CD4-positive, alpha-beta memory T cell (primary cell): ENCODE data around the gene UCHL3. TPM values are rescaled to one million over a fixed set of nuclear protein-coding genes. Genes with fewer than 3 reads are reported as not detected.

Experiments used
- CTCF ChIA-PET: fragments of 350-600 bp; sonication (Branson Sonifier 250); formaldehyde crosslinking; loops from one replicate; lab custom pipeline; 2021; ENCODE audit warnings: inconsistent platforms; ENCODE audit not compliant: partially characterized antibody; lab: Charles Lee
- POLR2A ChIA-PET: fragments of 350-600 bp; sonication (Branson Sonifier 250); formaldehyde crosslinking; loops from one replicate; lab custom pipeline; 2021; ENCODE audit not compliant: partially characterized antibody; lab: Charles Lee
- DNase-seq, 5 donors: peaks; one replicate each; pipeline versions ENCODE4 v3.0.0 to v3.0.0-alpha.2; 2020 to 2022; ENCODE audit warnings: mixed read lengths in 1 of 5
- H3K27ac ChIP-seq: one replicate; pipeline ENCODE4 v1.7.0; 2013; ENCODE audit warnings: low read depth, low read length
- H3K27me3 ChIP-seq: 2 replicates; pipeline ENCODE4 v1.7.0; 2013; ENCODE audit warnings: mild to moderate bottlenecking, low read length, moderate library complexity; ENCODE audit not compliant: insufficient read depth
- H3K36me3 ChIP-seq: 2 replicates; pipeline ENCODE4 v1.7.0; 2013; ENCODE audit warnings: mild to moderate bottlenecking, low read length, moderate library complexity; ENCODE audit not compliant: insufficient read depth
- H3K4me1 ChIP-seq: 2 replicates; pipeline ENCODE4 v1.7.0; 2013; ENCODE audit warnings: mild to moderate bottlenecking, low read length, moderate library complexity; ENCODE audit not compliant: insufficient read depth
- H3K4me3 ChIP-seq, 2 donors: one replicate each; pipeline ENCODE4 v1.7.0; 2013; ENCODE audit warnings: low read length in 2 of 2, mild to moderate bottlenecking in 1 of 2
- H3K9me3 ChIP-seq, 2 donors: one replicate each; pipeline ENCODE4 v1.7.0; 2013; ENCODE audit warnings: low read length in 2 of 2, control low read depth in 1 of 2; ENCODE audit not compliant: control insufficient read depth in 1 of 2
- H3K27ac Mint-ChIP-seq, 7 donors: one replicate each; pipeline ENCODE4 v1.8.0; 2020 to 2021; ENCODE audit warnings: mixed read lengths in 7 of 7, mild to moderate bottlenecking in 6 of 7, inconsistent platforms in 3 of 7, moderate library complexity in 3 of 7
- H3K27me3 Mint-ChIP-seq, 2 donors: one replicate each; pipeline ENCODE4 v1.8.0; 2020 to 2021; ENCODE audit warnings: mixed read lengths in 2 of 2
- H3K36me3 Mint-ChIP-seq, 2 donors: one replicate each; pipeline ENCODE4 v1.8.0; 2020 to 2021; ENCODE audit warnings: mixed read lengths in 2 of 2, inconsistent platforms in 1 of 2, mild to moderate bottlenecking in 1 of 2
- H3K4me1 Mint-ChIP-seq, 4 donors: one replicate each; pipeline ENCODE4 v1.8.0; 2020 to 2021; ENCODE audit warnings: mixed read lengths in 4 of 4, mild to moderate bottlenecking in 1 of 4
- H3K4me3 Mint-ChIP-seq, 8 donors: one replicate each; pipeline ENCODE4 v1.8.0; 2020 to 2021; ENCODE audit warnings: mixed read lengths in 8 of 8, mild to moderate bottlenecking in 7 of 8, moderate library complexity in 6 of 8, inconsistent platforms in 3 of 8
- H3K9me3 Mint-ChIP-seq, 8 donors: one replicate each; pipeline ENCODE4 v1.8.0; 2020 to 2021; ENCODE audit warnings: mixed read lengths in 8 of 8, mild to moderate bottlenecking in 5 of 8, inconsistent platforms in 3 of 8, moderate library complexity in 1 of 8
- intact Hi-C: fragments of 100-400 bp; cut with micrococcal nuclease; formaldehyde crosslinking; loops from one replicate; pipeline ENCODE4 v1.15.1; 2023
- polyA plus RNA-seq, 2 donors: library from polyadenylated mRNA; unstranded; fragments of 300-500 nt; fragmentation: Illumina TruSeq; gene quantifications; one replicate each; pipeline ENCODE4 v1.2.3, GENCODE V29; 2021
- total RNA-seq, 2 experiments: library from RNA; stranded (reverse); gene quantifications; one replicate each; pipeline ENCODE4 v1.2.3, GENCODE V29; 2021

UCHL3 gene
- total and polyA plus RNA-seq, 4 experiments from 2014 or later, result 17.5 to 87.4 (median 33.7) TPM

DNA sequence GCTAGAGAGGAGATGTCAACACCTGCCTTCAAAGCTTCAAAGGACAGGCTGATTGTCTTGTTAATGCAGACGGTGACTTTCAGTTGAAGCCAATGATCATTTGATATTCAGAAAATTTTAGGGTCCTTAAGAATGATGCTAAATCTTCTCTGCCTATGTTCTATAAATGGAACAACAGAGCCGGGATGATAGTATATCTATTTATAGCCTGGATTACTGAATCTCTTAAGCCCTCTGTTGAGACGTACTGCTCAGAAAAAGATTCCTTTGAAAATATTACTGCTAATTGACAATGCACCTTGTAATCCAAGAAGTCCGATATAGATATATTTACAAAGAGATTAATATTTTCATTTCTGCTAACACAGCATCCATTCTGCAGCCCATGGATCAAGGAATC, 50.8 kb downstream of the UCHL3 start:
- H3K27me3 Mint-ChIP-seq, result no peaks in the 10 kb centered on the region
- H3K4me1 ChIP-seq, result no peaks in the 10 kb centered on the region
- H3K27me3 ChIP-seq, result no peaks in the 10 kb centered on the region
- no peak for DNase-seq
- POLR2A ChIA-PET, result no interaction called here
- no peaks in the 10 kb centered on the region for H3K36me3 ChIP-seq
- no peaks in the 10 kb centered on the region for H3K9me3 Mint-ChIP-seq
- intact Hi-C loops, result no loop called here
- no peak overlapping the region for H3K4me3 ChIP-seq
- no peak overlapping the region for H3K27ac ChIP-seq
- H3K4me3 Mint-ChIP-seq, result no peak overlapping the region
- peaks cover 0 to 1% (median 0%) of the 10 kb centered on the region in 4 donors for H3K4me1 Mint-ChIP-seq
- H3K36me3 Mint-ChIP-seq, result peaks cover 30 to 45% of the 10 kb centered on the region in 2 donors
- CTCF ChIA-PET, result interaction anchor here (1.2 to 1.3 kb wide), 2 partner anchors 10 to 27 kb away, joined by 3 read pairs; no protein-coding TSS in a partner anchor
- no peak overlapping the region for H3K27ac Mint-ChIP-seq
- H3K9me3 ChIP-seq, result no peaks in the 10 kb centered on the region

DNA sequence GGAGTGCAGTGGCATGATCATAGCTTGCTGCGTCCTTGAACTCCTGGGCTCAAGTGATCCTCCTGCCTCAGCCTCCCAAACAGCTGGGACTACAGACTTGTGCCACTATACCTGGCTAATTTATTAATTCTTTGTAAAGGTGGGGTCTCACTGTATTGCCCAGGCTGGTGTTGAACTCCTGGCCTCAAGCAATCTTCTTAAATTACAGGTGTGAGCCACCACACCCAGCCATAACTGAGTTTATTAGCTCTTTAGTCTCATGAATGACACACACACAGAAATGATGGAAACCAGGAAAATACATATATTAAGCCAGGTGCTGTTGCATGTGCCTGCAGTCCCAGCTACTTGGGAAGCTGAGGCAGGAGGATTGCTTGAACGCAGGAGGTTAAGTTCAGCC, 53.4 kb downstream of the UCHL3 start:
- H3K4me1 Mint-ChIP-seq, result no peaks in the 10 kb centered on the region
- peaks cover 30 to 31% of the 10 kb centered on the region in 2 donors for H3K36me3 Mint-ChIP-seq
- ChIA-PET POLR2A (no interaction called here), CTCF (no interaction called here)
- Histone ChIP-seq H3K4me3 (no peak overlapping the region), H3K4me1 (no peaks in the 10 kb centered on the region), H3K27me3 (no peaks in the 10 kb centered on the region), H3K9me3 (no peaks in the 10 kb centered on the region), H3K27ac (no peak overlapping the region), H3K36me3 (no peaks in the 10 kb centered on the region)
- no peaks in the 10 kb centered on the region for H3K9me3 Mint-ChIP-seq
- H3K4me3 Mint-ChIP-seq, result no peak overlapping the region
- H3K27me3 Mint-ChIP-seq, result no peaks in the 10 kb centered on the region
- H3K27ac Mint-ChIP-seq, result no peak overlapping the region
- intact Hi-C loops, result no loop called here
- no peak for DNase-seq

DNA sequence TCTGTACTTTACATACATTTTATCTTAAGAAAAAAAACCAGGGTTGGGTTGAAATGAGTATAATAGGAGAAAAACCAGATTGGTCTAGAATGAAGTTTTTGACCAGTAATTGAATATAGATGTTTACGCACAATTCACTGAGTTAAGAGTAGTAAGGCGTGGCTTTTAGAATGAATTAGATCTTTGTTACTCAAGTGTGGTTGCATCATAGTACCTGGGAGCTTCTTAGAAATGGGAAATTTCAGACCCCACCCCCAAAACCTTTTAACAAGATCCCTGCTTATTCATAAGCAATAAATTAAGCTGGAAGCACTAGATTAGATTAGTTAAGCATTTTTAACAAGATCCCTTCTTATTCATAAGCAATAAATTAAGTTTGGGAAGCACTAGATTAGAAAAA, 57.9 kb downstream of the UCHL3 start:
- H3K36me3 Mint-ChIP-seq, result peaks cover 13 to 17% of the 10 kb centered on the region in 2 donors
- H3K4me3 ChIP-seq, result no peak overlapping the region
- no peaks in the 10 kb centered on the region for H3K4me1 ChIP-seq
- no peaks in the 10 kb centered on the region for H3K27me3 Mint-ChIP-seq
- no peaks in the 10 kb centered on the region for H3K9me3 ChIP-seq
- no peak for DNase-seq
- CTCF ChIA-PET, result no interaction called here
- POLR2A ChIA-PET, result no interaction called here
- H3K27ac Mint-ChIP-seq, result no peak overlapping the region
- H3K4me1 Mint-ChIP-seq, result no peaks in the 10 kb centered on the region
- intact Hi-C loops, result no loop called here
- no peak overlapping the region for H3K4me3 Mint-ChIP-seq
- no peaks in the 10 kb centered on the region for H3K27me3 ChIP-seq
- H3K36me3 ChIP-seq, result no peaks in the 10 kb centered on the region
- no peak overlapping the region for H3K27ac ChIP-seq
- H3K9me3 Mint-ChIP-seq, result no peaks in the 10 kb centered on the region

DNA sequence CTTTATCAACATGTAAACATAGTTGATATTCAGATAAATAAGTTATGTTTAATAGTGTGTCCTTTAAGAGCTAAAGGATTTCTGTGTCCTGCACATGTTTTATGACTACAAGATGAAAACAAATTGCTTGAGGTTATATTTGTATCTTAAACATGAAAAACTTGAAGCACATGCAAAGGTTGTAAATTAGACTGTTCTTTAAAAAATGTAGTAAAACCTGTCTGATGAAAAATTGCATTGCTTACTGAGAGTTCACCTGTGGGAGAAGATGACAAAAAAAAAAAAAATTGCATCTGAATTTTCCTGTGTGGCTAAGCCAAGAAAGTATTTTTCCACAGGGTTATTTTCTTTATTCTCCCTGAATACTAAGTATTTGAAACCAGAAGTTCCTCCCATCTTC, 60.9 kb downstream of the UCHL3 start:
- DNase-seq, result no peak
- Histone ChIP-seq H3K36me3 (no peaks in the 10 kb centered on the region), H3K9me3 (no peaks in the 10 kb centered on the region), H3K4me3 (no peak overlapping the region), H3K27me3 (no peaks in the 10 kb centered on the region), H3K4me1 (no peaks in the 10 kb centered on the region), H3K27ac (no peak overlapping the region)
- intact Hi-C loops, result no loop called here
- ChIA-PET CTCF (interaction anchor here (0.6 kb wide), 1 partner anchor 10 kb away, joined by 3 read pairs; no protein-coding TSS in a partner anchor), POLR2A (no interaction called here)
- H3K4me1 Mint-ChIP-seq, result peaks cover 0 to 1% (median 0%) of the 10 kb centered on the region in 4 donors
- H3K27me3 Mint-ChIP-seq, result no peaks in the 10 kb centered on the region
- H3K36me3 Mint-ChIP-seq, result peaks cover 13 to 29% of the 10 kb centered on the region in 2 donors
- H3K4me3 Mint-ChIP-seq, result no peak overlapping the region
- no peaks in the 10 kb centered on the region for H3K9me3 Mint-ChIP-seq
- H3K27ac Mint-ChIP-seq, result no peak overlapping the region

DNA sequence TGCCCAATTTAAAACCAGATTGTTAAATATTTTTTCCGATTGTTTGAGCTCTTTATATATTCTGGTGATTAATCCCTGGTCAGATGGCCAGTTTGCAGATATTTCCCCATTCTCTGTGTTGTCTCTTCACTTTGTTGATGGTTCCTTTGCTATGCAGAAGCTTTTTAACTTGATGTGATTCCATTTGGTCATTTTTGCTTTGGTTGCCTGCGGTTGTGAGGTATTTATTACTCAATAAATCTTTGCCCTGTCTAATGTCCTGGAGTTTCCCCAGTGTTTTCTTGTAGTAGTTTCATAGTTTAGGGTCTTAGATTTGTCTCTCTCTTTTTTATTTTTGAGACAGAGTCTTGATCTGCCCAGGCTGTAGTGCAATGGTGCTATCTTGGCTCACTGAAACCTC, 62.8 kb downstream of the UCHL3 start:
- Histone ChIP-seq H3K9me3 (no peaks in the 10 kb centered on the region), H3K27ac (no peak overlapping the region), H3K4me1 (no peaks in the 10 kb centered on the region), H3K4me3 (no peak overlapping the region), H3K36me3 (no peaks in the 10 kb centered on the region), H3K27me3 (no peaks in the 10 kb centered on the region)
- Mint-ChIP-seq H3K27ac (no peak overlapping the region), H3K4me3 (no peak overlapping the region), H3K4me1 (peaks cover 0 to 1% (median 0%) of the 10 kb centered on the region in 4 donors), H3K36me3 (peaks cover 3 to 27% of the 10 kb centered on the region in 2 donors), H3K27me3 (no peaks in the 10 kb centered on the region), H3K9me3 (no peaks in the 10 kb centered on the region)
- CTCF ChIA-PET, result no interaction called here
- POLR2A ChIA-PET, result no interaction called here
- intact Hi-C loops, result no loop called here
- DNase-seq, result no peak

DNA sequence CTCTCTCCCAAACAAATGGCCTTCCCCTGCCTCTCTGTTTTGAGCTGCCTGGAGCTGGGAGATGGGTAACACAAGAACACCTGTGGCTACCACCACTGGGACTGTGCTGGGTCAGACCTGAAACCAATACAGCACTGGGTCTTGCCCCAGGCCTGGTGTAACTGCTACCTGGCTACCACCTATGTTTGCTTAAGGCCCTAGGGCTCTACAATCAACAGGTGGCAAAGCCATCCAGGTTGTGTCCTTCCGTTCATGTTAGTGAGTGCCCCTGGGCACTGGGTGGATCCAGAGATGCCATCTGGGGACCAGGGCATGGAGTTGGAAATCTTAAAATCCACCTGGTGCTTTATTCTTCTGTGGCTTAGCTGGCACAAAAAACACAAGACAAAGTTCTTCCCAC, 67.6 kb downstream of the UCHL3 start:
- H3K4me3 Mint-ChIP-seq, result no peak overlapping the region
- ChIA-PET CTCF (no interaction called here), POLR2A (no interaction called here)
- H3K4me1 Mint-ChIP-seq, result peaks cover 0 to 1% (median 0%) of the 10 kb centered on the region in 4 donors
- H3K27ac Mint-ChIP-seq, result no peak overlapping the region
- H3K27me3 ChIP-seq, result no peaks in the 10 kb centered on the region
- no peak overlapping the region for H3K27ac ChIP-seq
- H3K4me1 ChIP-seq, result no peaks in the 10 kb centered on the region
- no peaks in the 10 kb centered on the region for H3K27me3 Mint-ChIP-seq
- H3K36me3 ChIP-seq, result no peaks in the 10 kb centered on the region
- no peak overlapping the region for H3K4me3 ChIP-seq
- H3K36me3 Mint-ChIP-seq, result peaks cover 3 to 39% of the 10 kb centered on the region in 2 donors
- intact Hi-C loops, result no loop called here
- no peak for DNase-seq
- H3K9me3 ChIP-seq, result no peaks in the 10 kb centered on the region
- no peaks in the 10 kb centered on the region for H3K9me3 Mint-ChIP-seq

DNA sequence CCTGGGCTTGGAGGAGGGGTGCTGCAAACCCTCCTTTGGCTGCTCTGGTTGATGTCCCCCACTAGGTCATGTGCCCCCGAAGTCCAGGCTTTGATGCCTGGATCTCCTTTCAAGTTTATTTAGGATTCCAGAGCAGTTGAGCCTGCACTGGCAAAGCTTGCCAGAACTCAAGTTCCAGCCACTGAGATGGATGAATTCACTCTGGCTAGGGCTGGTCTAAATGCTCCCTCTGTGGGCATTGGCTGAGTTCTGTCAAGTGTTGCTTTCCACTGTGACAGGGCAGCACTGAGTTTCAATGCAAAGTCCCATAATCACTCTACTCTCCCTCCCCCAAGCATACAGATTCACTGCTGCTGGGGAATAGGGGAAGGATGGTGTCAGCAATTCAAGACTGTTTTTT, 68.7 kb downstream of the UCHL3 start:
- ChIA-PET POLR2A (no interaction called here), CTCF (no interaction called here)
- Histone ChIP-seq H3K4me3 (no peak overlapping the region), H3K27me3 (no peaks in the 10 kb centered on the region), H3K36me3 (no peaks in the 10 kb centered on the region), H3K9me3 (no peaks in the 10 kb centered on the region), H3K27ac (no peak overlapping the region), H3K4me1 (no peaks in the 10 kb centered on the region)
- no peak for DNase-seq
- H3K27me3 Mint-ChIP-seq, result no peaks in the 10 kb centered on the region
- no peak overlapping the region for H3K4me3 Mint-ChIP-seq
- H3K27ac Mint-ChIP-seq, result no peak overlapping the region
- peaks cover 6 to 34% of the 10 kb centered on the region in 2 donors for H3K36me3 Mint-ChIP-seq
- intact Hi-C loops, result no loop called here
- H3K4me1 Mint-ChIP-seq, result peaks cover 0 to 1% (median 0%) of the 10 kb centered on the region in 4 donors
- no peaks in the 10 kb centered on the region for H3K9me3 Mint-ChIP-seq

DNA sequence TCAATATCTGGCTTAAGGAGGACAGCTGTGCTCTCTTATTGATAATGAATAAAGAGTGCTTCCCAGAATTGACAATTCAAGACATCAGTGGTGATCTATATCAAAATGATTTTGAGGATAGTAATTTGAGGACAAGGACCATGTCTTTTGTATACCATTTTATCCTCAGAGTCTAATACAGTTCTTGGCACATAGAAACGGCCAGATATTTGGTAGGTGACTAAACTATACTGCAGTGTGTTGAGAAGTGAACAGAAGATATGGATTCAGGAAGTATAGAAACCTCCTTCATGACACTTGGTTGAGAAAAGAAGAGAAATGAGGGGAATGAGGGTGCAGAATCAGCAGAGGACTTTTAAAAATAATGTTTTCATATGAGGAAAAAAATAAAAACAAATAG, 70.4 kb downstream of the UCHL3 start:
- no peaks in the 10 kb centered on the region for H3K4me1 ChIP-seq
- H3K27me3 ChIP-seq, result no peaks in the 10 kb centered on the region
- Mint-ChIP-seq H3K4me1 (no peaks in the 10 kb centered on the region), H3K4me3 (no peak overlapping the region), H3K9me3 (no peaks in the 10 kb centered on the region), H3K27ac (no peak overlapping the region), H3K27me3 (no peaks in the 10 kb centered on the region), H3K36me3 (peaks cover 13 to 45% of the 10 kb centered on the region in 2 donors)
- H3K4me3 ChIP-seq, result no peak overlapping the region
- ChIA-PET POLR2A (no interaction called here), CTCF (no interaction called here)
- no peak for DNase-seq
- intact Hi-C loops, result no loop called here
- no peak overlapping the region for H3K27ac ChIP-seq
- no peaks in the 10 kb centered on the region for H3K36me3 ChIP-seq
- no peaks in the 10 kb centered on the region for H3K9me3 ChIP-seq
